GM08714 (cell line): ENCODE measurements around the gene SLC9A8.

Source experiments
- H3K4me3 ChIP-seq: fragments of 200-500 bp; sonication (Bioruptor generic); 2 replicates; pipeline ENCODE4 v1.5.1; 2014; ENCODE audit warnings: mild to moderate bottlenecking, low read length, inconsistent platforms
- ZNF274 ChIP-seq: IDR thresholded peaks from 2 replicates; pipeline ENCODE4 v1.6.1; 2012; ENCODE audit warnings: mild to moderate bottlenecking, low read depth, low read length

Gene SLC9A8

DNA sequence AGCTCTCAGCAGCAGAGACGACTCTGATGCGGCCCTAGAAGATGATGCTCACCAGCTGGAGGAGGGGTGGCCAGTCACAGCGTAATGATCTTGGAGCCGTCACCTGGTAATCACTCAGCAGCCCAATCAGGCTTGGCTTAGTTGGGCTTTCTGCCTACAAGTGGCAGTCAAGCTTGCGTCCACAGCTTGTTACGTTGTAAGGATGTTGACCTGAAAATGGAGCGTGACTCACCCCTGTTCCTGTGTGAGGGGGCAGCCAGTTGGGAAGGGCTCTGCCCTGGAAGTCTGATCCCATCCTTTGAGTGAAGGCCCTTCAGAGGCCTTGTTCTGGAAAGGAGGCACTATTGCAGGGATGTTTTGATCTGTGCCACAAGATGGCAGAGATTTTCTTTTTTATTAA is 52.9 kb downstream of the SLC9A8 start:
- no peak for TF ChIP-seq ZNF274
- no peak overlapping the region for H3K4me3 ChIP-seq

DNA sequence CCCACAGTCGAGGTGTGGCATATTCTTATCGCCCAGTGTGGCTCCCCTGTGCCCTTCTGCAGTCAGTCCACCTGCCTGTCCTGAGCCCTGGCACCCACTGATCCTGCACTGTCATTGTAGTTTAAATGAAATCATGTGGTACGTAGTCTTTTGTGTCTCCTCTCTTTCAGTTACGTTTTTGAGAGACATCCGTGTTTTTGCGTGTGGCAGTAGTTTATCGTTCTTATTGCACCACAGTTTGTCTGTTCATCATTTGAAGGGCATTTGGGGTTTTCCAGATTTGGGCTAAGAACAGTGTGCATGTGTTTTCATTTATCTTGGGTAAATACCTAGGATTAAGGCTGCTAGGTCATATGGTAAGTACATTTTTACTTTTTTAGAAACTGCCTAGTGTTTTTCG is 53.4 kb downstream of the SLC9A8 start:
- no peak overlapping the region for H3K4me3 ChIP-seq
- TF ChIP-seq ZNF274, result no peak

DNA sequence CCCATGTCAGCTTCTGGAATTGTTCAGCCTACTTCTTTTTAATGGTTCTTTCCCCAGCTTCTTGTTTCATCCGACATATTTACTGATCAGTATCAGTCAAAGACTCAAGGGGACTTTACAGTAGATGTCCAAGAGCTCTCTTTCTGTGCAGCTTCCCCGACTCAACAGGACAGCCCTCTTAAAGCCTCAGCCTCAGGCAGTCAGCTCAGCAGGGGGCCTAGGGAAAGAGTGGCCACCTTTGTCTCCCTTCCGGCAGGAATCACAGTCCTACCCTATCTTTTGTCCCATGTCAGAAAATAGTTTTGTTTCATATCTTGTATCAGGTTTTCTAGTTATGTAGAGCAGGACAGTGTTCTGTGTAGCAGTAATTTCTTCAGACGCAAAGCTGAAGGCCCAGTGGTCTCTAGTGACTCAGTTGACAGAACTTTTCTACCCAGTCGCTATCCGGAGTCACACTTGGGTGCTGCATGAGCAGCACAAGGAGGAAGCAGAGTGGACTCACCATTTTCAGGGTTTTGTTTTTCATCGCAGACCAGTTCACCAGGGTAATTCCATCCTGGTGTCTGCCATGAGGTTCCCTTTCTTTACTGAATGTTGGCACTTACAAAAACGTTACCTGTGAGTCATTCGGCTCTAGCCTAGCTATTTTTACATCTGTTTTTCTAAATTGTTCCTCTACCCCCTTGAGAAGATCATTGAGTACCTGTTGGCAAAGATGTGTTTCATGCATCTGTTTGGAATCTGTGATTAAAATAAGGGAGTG is 55.0 kb downstream of the SLC9A8 start:
- no peak overlapping the region for H3K4me3 ChIP-seq
- no peak for TF ChIP-seq ZNF274

DNA sequence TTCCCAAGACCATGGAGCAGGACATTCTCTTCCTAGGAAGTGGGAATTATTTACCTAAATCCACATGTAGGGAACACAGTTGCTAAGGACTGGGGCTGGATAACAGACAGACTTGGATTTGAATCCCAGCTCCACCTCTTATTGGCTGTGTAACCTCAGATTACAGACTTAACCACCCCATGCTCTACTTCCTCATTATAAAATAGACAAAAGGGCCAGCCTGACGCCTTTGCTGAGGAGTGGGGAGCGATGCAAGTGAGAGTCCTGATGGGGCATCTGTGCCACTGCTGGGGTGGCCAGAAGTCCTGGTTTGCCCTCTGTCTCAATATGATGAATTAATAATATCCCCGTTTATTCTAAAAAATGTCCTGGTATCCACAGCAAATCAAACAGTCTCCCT is 55.9 kb downstream of the SLC9A8 start:
- no peak for TF ChIP-seq ZNF274
- H3K4me3 ChIP-seq, result no peak overlapping the region

DNA sequence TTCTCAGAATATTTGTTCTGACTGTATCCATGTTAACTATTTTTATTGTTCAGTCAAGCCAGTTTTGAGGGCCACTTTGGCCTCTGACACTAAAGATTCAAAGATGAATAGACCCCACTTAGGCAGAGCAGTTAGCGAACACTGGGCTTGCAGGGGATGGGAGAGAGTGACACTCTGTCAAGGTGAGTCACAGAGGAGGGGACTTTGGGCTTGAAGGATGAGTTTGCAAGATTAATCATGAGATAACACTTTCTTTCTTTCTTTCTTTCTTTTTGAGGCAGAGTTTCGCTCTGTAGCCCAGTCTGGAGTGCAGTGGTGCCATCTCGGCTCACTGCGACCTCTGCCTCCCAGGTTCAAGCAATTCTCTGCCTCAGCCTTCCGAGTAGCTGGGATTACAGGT is 56.3 kb downstream of the SLC9A8 start:
- no peak for TF ChIP-seq ZNF274
- no peak overlapping the region for H3K4me3 ChIP-seq

DNA sequence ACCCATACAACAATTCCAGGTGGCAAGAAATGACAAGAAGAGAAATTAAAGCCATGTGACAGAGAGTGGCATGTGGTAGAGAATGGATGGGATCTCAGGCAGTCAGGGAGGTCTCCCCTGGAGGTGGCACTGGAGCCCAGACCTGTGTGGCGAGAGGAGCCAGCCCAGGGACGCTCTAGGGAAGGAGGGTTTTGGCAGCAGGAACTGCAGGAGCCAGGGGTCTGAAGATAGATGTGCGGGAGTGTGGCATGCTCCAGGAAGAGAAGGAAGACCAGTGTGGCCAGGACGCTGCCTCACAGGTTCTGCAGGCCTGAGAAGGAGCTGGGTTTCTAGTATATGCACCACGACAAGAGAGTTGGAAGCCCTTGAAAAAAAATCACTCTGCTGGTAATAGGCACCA is 57.6 kb downstream of the SLC9A8 start:
- no peak overlapping the region for H3K4me3 ChIP-seq
- no peak for TF ChIP-seq ZNF274

DNA sequence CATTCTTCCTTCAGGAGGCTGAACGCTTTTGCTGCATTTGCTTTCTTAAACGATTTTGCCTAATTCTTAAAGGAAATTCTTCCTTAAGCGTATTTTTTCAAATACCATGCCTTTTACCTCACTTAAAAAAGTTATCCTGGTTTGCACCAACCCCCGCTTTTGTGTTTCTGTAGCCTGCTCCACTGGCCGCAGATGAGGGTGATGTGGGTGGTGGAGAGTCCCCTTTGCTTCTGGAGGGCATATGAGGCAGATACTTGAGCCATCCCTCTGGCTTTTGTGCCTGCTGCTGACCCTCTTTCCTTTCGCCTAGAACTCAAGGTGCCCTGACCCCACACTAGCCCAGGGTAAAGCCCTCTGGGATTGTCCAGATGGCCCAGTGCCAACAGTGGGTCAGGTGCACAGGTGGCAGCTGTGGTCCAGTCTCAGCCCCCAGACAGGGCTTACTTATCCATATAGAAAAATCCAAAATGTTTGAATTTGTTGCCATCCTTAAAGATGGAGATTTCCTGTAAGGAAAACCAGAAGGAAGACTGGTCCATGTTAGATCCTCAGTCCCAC is 58.8 kb downstream of the SLC9A8 start:
- no peak overlapping the region for H3K4me3 ChIP-seq

DNA sequence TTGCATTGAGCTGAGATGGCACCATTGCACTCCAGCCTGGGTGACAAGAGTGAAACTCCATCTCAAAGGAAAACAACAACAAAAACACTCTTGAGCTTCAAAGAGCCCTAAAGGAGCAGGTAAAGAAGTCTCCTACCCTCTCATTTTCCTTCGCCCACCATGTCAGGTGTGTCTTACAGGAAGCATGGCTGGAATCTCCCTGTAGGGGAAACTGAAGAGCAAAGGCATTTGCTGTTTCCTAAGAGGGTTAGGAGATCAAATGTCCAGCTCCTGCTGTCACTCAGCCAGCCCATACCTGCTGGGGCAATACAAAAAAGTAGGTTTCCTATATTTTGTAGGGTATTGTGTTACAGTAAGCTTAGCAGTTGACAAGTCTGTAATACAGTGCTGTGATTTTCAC is 59.4 kb downstream of the SLC9A8 start:
- no peak overlapping the region for H3K4me3 ChIP-seq
- TF ChIP-seq ZNF274, result no peak

More for the DNA sequence above, 58.8 kb downstream of the SLC9A8 start:
- TF ChIP-seq ZNF274, result no peak

DNA sequence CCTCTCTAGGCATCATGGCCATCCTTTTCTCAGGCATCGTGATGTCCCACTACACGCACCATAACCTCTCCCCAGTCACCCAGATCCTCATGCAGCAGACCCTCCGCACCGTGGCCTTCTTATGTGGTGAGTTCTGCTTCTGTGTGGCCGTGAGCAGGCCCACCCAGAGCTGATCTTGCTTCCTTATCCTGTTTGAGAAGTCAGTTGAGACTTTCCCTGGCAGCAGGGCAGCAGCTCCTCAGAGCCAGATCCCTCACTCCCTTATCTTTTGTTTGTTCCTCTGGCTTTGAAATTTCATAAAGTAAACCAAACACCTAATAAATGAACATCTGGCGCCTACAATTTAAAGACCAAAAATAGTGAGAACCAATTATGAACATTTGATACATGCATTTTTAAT is 62.1 kb downstream of the SLC9A8 start:
- no peak for TF ChIP-seq ZNF274
- no peak overlapping the region for H3K4me3 ChIP-seq

DNA sequence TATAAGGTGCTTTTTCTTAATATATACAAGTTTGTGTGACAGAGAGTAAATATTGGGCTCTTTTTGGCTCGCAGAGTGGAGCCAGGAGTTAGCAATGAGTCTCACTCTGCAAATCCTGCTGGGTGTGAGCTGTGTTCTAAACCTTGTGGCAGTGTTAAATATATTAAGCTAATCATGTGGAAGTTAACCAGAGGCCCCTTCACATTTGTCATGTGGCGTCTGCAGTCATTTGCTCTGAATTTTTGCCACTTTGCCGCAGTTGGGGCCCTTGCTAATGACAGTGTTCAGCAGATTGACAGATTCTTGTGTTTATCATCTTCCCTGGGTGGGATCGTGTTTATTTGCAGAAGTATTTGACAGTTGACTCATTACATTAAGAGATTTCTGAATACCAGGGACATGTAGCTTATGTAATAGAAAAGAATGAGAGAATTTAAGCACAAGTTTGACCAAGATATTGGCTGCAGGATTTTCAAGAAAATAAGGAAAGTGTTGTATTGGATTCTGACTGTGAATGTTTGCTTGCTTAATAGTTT is 64.8 kb downstream of the SLC9A8 start:
- no peak for TF ChIP-seq ZNF274
- H3K4me3 ChIP-seq, result no peak overlapping the region

DNA sequence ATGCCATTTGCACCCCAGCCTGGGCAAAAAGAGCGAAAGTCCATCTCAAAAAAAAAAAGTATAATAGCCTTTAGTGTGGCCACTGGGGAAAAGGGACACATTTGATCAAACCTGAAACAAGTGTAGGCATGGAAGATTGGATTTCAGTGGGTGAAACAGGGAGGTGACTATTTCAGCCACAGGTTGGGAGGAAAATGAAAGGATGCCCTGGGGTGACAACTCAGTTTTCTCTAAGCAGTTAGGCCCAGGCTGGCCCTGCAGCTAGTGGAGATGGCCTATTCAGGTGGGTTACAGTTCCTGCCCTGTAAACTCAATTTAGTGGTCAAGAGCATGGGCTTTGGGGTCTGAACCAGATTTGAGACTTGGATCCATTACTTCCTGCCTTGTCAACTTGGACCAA is 66.3 kb downstream of the SLC9A8 start:
- TF ChIP-seq ZNF274, result no peak
- no peak overlapping the region for H3K4me3 ChIP-seq

DNA sequence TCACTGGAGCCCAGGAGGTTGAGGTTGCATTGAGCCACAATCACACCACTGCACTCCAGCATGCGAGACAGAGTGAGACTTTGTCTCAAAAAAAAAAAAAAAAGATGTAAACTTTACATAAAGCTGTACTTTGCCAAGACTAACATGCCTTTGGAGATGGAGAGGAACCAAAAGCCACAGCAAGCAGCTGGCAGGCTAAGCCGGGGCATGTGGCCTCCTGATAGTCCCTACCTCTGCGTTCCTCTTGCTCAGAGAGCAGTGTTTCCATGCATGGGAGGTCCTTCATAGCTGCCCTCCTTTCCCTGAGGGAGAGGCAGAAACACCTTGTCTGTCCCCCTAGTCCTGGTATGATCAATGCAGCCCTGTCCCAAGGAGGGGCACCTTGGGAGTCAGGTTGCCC is 67.5 kb downstream of the SLC9A8 start:
- no peak for TF ChIP-seq ZNF274

DNA sequence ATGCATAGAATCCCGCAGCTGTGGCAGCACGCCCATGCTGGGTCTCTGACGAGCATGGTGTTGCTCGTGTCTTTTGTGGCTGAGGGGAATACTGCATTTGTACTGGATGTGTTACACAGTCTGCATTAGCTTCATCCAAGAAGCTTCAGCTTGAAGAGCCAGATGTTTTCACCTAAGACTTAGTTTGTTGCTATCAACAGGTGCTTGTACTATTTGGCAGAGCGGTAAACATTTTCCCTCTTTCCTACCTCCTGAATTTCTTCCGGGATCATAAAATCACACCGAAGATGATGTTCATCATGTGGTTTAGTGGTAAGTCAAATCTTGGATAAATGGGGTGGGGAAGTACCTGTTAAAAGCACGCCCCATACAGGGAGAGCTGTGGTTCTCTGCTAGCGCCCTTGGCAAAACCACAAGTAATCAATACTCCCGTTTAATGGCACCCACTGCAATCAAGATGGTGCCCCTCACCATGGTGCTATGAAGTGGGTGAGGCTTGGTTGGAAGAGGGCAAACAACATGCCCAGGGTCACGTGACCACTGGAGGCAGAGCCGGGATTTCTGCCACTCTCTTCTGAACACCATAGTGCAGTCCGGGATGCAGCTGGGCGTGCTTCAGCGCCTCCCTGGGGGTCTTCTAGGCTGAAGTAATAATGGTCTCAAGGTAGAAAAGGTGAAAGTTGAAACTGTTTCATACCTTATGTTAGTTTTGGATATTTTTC is 68.3 kb downstream of the SLC9A8 start:
- TF ChIP-seq ZNF274, result no peak
- no peak overlapping the region for H3K4me3 ChIP-seq

More for the DNA sequence above, 67.5 kb downstream of the SLC9A8 start:
- H3K4me3 ChIP-seq, result no peak overlapping the region

DNA sequence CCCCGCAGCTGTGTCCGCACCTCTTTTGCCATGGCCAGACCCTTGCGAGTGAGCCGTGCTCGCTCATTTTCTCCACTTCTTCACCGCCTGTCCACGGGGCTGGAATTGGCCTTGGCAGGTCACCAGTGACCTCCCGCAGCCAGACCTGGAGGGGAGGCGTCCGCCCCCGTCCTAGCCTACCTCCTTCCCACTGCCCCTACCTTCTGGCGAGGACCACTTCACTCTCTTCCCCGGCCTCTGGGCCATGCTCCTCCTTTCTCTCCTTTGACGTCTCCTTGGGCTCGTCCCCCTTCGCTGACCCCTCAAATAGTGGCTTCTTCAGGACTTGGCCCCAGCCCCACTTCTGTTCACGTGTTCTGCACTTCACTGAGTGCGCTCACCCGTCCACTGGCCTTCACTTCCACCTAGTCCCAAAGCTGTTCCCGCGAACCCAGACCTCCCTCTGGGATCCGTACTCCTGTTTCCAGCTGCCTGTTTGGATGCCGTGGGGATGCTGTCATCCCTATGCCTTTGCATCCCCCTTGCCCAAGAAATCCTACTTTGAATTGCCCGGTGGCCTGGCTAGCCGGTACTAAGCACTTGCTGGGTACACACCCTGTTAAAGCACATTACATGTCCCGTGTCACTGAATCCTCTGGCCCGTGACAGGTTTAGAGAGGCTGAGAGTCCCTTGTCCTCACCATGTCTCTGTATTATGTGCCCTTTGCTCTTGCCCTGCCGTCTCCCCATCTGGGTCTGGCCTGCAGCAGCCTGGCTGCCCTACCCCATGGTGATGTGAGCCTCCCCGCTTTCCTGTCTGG is 69.7 kb downstream of the SLC9A8 start:
- no peak overlapping the region for H3K4me3 ChIP-seq
- no peak for TF ChIP-seq ZNF274

DNA sequence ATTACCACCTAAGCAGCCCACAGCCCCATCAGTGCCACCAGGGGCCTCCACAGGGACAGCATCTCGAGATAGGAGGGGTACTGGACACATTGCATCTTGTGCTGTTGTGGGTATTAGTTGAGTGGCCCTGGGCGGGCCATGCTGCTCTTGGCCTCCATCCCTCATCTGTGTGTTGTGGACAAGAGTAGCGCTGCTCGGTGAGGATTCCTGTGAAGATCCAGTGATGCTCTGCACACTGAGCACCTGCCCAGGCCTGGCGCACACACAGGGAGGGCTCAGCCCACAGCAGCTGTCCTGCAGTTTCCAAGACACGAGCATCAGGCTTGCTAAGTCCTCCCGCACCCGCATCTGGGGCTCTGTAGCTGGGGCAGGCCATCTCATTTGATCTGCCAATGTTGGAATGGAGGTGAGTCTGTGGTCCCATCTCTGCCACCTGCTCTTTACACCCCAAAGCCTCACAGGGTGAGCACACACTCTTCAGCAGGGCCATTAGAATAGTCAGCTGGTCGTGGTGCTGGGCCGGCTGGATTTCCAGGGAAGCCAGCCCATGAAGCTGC is 70.7 kb downstream of the SLC9A8 start:
- TF ChIP-seq ZNF274, result no peak
- H3K4me3 ChIP-seq, result no peak overlapping the region
